Left renal pelvis (tissue), 4 donors: ENCODE data around the gene CYTIP. TPM values are rescaled to one million over a fixed set of nuclear protein-coding genes. Genes with fewer than 3 reads are reported as not detected.
"Not testable (repeated sequence)": the region's sequence is repeated elsewhere in the genome, so short reads cannot be mapped to it uniquely, and the experiment has no call there.

Experiments
- DNase-seq, 4 donors: peaks; one replicate each; pipeline ENCODE4 v3.0.0-alpha.2; 2013; ENCODE audit warnings: low read depth in 4 of 4, low spot score in 3 of 4
- polyA plus RNA-seq, 4 donors: library from polyadenylated mRNA; unstranded; fragments of 120-200 nt; gene quantifications; one replicate each; pipeline ENCODE4 v1.2.1, GENCODE V29; 2013; ENCODE audit not compliant: insufficient read length in 4 of 4

CYTIP gene
- polyA plus RNA-seq, 4 donors = 1.3 to 2.3 (median 2.1) TPM

DNA sequence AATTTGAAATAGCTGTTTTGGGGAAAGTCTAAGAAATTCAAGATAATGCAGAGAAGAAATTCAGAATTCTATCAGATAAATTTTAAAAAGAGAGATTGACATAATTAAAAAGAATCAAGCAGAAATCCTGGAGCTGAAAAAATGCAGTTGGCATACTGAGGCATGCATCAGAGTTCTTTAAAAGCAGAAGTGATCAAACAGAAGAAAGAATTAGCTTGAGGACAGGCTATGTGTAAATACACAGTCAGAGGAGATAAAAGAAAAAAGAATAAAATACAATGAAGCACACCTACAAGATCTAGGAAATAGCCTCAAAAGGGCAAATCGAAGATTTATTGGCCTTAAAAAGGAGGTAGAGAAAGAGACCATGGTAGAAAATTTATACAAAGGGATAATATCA, 57.1 kb downstream of the CYTIP start:
- DNase-seq = no peak

- DNase-seq = no peak
Observed at GRCh38 chr2:157386247-157386646, 57.6 kb downstream of the CYTIP start.

DNA sequence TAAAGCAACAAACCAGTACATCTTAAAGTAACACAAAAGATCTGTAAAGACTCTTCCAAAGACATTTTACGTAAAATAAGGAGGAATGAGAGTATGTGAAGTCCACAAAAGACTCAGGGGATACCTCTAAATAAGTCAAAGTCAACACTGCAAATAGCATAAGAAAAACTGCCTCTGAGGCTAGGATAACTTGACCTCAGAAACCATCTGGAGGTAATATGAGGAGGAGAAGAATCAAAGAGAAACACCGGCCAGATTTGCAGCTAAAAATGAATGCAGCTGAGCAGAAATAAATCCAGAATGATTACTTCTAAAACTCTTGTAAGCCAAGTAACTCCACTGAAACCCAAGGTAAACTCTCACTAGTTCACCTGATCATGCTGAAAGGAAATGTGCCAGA, 66.0 kb downstream of the CYTIP start:
- DNase-seq = no peak

DNA sequence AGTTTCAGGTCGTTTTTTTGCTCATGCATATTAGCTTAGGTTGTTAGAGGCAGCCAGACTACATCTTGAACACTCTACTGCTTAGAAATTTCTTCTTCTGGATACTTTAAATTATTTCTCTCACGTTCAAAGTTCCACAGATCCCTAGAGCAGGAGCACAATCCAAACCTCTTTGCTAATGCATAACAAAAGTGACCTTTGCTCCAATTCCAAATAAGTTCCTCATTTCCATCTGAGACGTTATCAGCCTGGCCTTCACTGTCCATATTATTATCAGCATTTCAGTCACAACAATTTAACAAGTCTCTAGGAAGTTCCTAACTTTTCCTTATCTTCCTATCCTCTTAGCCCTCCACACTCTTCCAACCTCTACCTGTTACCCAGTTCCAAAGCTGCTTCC, 67.8 kb downstream of the CYTIP start:
- no peak for DNase-seq

DNA sequence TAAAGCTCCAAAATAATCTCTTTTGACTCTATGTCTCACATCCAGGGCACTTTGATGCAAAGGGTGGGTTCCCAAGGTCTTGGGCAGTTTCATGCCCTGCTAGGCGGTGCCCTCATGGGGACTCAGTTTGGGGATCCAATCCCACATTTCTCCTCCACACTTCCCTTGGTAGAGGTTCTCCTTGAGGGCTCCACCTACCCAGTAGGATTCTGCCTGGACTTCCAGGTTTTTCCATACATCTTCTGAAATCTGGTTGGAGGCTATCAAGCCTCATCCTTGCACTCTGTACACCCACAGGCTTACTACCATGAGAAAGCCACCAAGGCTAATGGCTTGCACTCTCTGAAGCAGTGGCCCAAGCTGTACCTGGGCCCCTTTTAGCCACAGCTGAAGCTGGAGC, 68.5 kb downstream of the CYTIP start:
- no peak for DNase-seq

DNA sequence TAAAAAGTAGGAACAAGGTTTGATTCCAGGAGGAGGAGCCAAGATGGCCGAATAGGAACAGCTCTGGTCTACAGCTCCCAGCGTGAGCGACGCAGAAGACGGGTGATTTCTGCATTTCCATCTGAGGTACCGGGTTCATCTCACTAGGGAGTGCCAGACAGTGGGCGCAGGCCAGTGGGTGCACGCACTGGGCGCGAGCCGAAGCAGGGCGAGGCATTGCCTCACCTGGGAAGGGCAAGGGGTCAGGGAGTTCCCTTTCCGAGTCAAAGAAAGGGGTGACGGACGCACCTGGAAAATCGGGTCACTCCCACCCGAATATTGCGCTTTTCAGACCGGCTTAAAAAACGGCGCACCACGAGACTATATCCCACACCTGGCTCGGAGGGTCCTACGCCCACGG, 75.4 kb downstream of the CYTIP start:
- DNase-seq = not testable (repeated sequence)

GRCh38 chr2:157367704-157368103, 76.2 kb downstream of the CYTIP start:
- DNase-seq = no peak

Other genes starting within 250 kb of the CYTIP start
- 1 to 10 TPM in 1 of 4 donors, under 1 TPM in 3; 0.44 to 5.4 (median 0.75) TPM for gene GALNT5, start 186.4 kb downstream of the CYTIP start, polyA plus RNA-seq
- under 1 TPM in 3 of 4 donors, not detected in 1; 0.04 to 0.44 (median 0.33) TPM for gene ERMN, start 118.3 kb downstream of the CYTIP start, polyA plus RNA-seq
- gene ACVR1C, start 184.8 kb upstream of the CYTIP start, polyA plus RNA-seq = under 1 TPM; 0.04 to 0.34 (median 0.18) TPM